SW480 (cell line): Measurements from ENCODE around the gene CACHD1.

ENCODE experiments used
- DNase-seq: peaks from one replicate; pipeline ENCODE4 v3.0.0-alpha.2; 2016; ENCODE audit warnings: low spot score

Gene CACHD1

GRCh38 chr1:64469977-64470664, at the start of gene CACHD1:
Gene CACHD1 (plus strand): TSS chr1:64470129. CDS start chr1:64470745, 616 bp downstream.
- peak; percentile 87 for DNase-seq

GRCh38 chr1:64421377-64421776, 48.6 kb upstream of the CACHD1 start:
- DNase-seq, result peak; percentile 14

- no peak for DNase-seq
Measured at GRCh38 chr1:64423526-64423925, 46.4 kb upstream of the CACHD1 start.

- DNase-seq, result no peak
Measured at GRCh38 chr1:64424412-64424811, 45.5 kb upstream of the CACHD1 start.

GRCh38 chr1:64425521-64425920, 44.4 kb upstream of the CACHD1 start:
- no peak for DNase-seq

GRCh38 chr1:64426681-64427080, 43.2 kb upstream of the CACHD1 start:
- no peak for DNase-seq

- DNase-seq, result no peak
Measured at GRCh38 chr1:64427879-64428278, 42.0 kb upstream of the CACHD1 start.

GRCh38 chr1:64433308-64433707, 36.6 kb upstream of the CACHD1 start:
- DNase-seq, result no peak

- DNase-seq, result no peak
Measured at GRCh38 chr1:64433747-64434146, 36.2 kb upstream of the CACHD1 start.

- DNase-seq, result no peak
Measured at GRCh38 chr1:64435000-64435399, 34.9 kb upstream of the CACHD1 start.

GRCh38 chr1:64437453-64437852, 32.5 kb upstream of the CACHD1 start:
- DNase-seq, result no peak

- no peak for DNase-seq
Measured at GRCh38 chr1:64440183-64440826, 29.6 kb upstream of the CACHD1 start.

GRCh38 chr1:64451440-64451839, 18.5 kb upstream of the CACHD1 start:
- DNase-seq, result no peak

- DNase-seq, result no peak
Measured at GRCh38 chr1:64453688-64454087, 16.2 kb upstream of the CACHD1 start.

GRCh38 chr1:64458915-64459314, 11.0 kb upstream of the CACHD1 start:
- DNase-seq, result no peak

- DNase-seq, result no peak
Measured at GRCh38 chr1:64459743-64460142, 10.2 kb upstream of the CACHD1 start.

- DNase-seq, result no peak
Measured at GRCh38 chr1:64466033-64466432, 3.9 kb upstream of the CACHD1 start.

GRCh38 chr1:64469116-64469976, 583 bp upstream of the CACHD1 start:
- DNase-seq, result peak; percentile 67

GRCh38 chr1:64470665-64471217, 812 bp downstream of the CACHD1 start:
- DNase-seq, result peak; percentile 31

GRCh38 chr1:64471218-64472039, 1.5 kb downstream of the CACHD1 start:
- peak; percentile 41 for DNase-seq

- DNase-seq, result no peak
Measured at GRCh38 chr1:64472040-64472376, 2.1 kb downstream of the CACHD1 start.

GRCh38 chr1:64472805-64473204, 2.9 kb downstream of the CACHD1 start:
- no peak for DNase-seq
